Endothelial cell of umbilical vein (primary cell): Measurements from ENCODE around the gene MAPKAP1.

ENCODE experiments used
- CTCF ChIP-seq, 2 donors: IDR thresholded peaks; 1 replicate in 1 of 2; 2 replicates in 1 of 2; pipeline ENCODE4 v1.5.1; 2011; ENCODE audit warnings: low read length in 2 of 2, mild to moderate bottlenecking in 2 of 2, moderate library complexity in 2 of 2, control low read depth in 1 of 2, inconsistent platforms in 1 of 2, low read depth in 1 of 2; ENCODE audit not compliant: insufficient read depth in 1 of 2; ENCODE audit errors: extremely low read depth in 1 of 2
- EZH2 ChIP-seq: IDR thresholded peaks from 2 replicates; pipeline ENCODE4 v1.6.1; 2012; ENCODE audit warnings: borderline replicate concordance, low read depth, mild to moderate bottlenecking, moderate library complexity, low read length, inconsistent platforms; ENCODE audit not compliant: severe bottlenecking
- FOS ChIP-seq: IDR thresholded peaks from 2 replicates; pipeline ENCODE4 v1.6.1; 2011; ENCODE audit warnings: mild to moderate bottlenecking, low read length, moderate library complexity, borderline replicate concordance; ENCODE audit not compliant: insufficient read depth
- GATA2 ChIP-seq: IDR thresholded peaks from 2 replicates; pipeline ENCODE4 v1.7.0; 2011; ENCODE audit warnings: low read depth, mild to moderate bottlenecking, moderate library complexity, mixed read lengths, low read length; ENCODE audit not compliant: insufficient read length, insufficient read depth
- JUN ChIP-seq: IDR thresholded peaks from 2 replicates; pipeline ENCODE4 v1.6.1; 2011; ENCODE audit warnings: borderline replicate concordance, low read depth; ENCODE audit not compliant: insufficient read length, insufficient read depth
- MAX ChIP-seq: IDR thresholded peaks from 2 replicates; pipeline ENCODE4 v1.6.1; 2011; ENCODE audit not compliant: insufficient read depth, insufficient read length
- MYC ChIP-seq: IDR thresholded peaks from one replicate; pipeline ENCODE4 v1.6.1; 2011; ENCODE audit warnings: mild to moderate bottlenecking, low read depth, low read length
- POLR2A ChIP-seq: IDR thresholded peaks from 2 replicates; pipeline ENCODE4 v1.6.1; 2012; ENCODE audit warnings: low read depth, mild to moderate bottlenecking, control low read depth, low read length
- POLR2AphosphoS5 ChIP-seq: IDR thresholded peaks from 2 replicates; pipeline ENCODE4 v1.6.1; 2012; ENCODE audit warnings: low read depth, mild to moderate bottlenecking, control low read depth, low read length, moderate library complexity; ENCODE audit not compliant: insufficient read depth

DNA sequence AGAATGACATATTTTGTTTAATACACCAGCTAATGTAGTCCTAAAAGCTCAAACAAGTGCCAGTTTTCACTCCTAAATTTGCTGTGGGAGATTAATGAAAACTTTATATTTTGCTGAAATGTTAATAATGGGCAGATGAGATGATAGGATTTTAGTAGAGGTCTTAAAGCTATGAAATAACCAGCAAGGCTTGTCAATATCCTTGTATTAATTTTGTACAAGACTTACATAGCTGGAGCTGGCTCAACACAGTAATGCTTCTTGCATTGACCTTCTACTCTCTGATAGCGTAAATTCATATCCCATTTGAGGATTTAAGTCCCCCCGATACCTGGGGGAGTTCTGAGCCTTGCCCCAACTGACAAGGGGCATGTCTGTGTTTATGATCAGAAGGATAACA, 219.2 kb downstream of the MAPKAP1 start:
- no peak for TF ChIP-seq POLR2A
- TF ChIP-seq CTCF (IDR thresholded peaks at IDR 0.05; ENCODE audit: extremely low read depth in 1 of 2, insufficient read depth in 1 of 2, low read depth in 1 of 2, low read length in 2 of 2), result no peak
- TF ChIP-seq GATA2, result no peak
- TF ChIP-seq EZH2, result no peak
- no peak for TF ChIP-seq MYC
- no peak for TF ChIP-seq JUN
- no peak for TF ChIP-seq FOS
- no peak for TF ChIP-seq POLR2AphosphoS5
- TF ChIP-seq MAX, result no peak
